Esophagus muscularis mucosa (tissue), 4 donors: ENCODE results near the gene SLC30A10.

Source experiments
- EP300 ChIP-seq: sonication (generic); formaldehyde crosslinking; IDR thresholded peaks from one replicate; pipeline ENCODE4 v1.6.1; 2017; ENCODE audit warnings: antibody characterized with exemption
- POLR2A ChIP-seq: fragments of 450-650 bp; IDR thresholded peaks from one replicate; pipeline ENCODE4 v1.6.1; 2017; ENCODE audit warnings: antibody characterized with exemption, moderate library complexity, mild to moderate bottlenecking, low read depth
- TF ChIP-seq, protein P1 (sequence below), 3 experiments: fragments of 200-600 bp in 2 of 3; fragments of 450-650 bp in 1 of 3; sonication (generic) in 2 of 3; IDR thresholded peaks; one replicate each; pipeline ENCODE4 v1.5.1; 2017 to 2019; ENCODE audit warnings: antibody characterized with exemption in 3 of 3, mild to moderate bottlenecking in 2 of 3, moderate library complexity in 1 of 3

- no peak for TF ChIP-seq EP300
- TF ChIP-seq, protein P1, sequence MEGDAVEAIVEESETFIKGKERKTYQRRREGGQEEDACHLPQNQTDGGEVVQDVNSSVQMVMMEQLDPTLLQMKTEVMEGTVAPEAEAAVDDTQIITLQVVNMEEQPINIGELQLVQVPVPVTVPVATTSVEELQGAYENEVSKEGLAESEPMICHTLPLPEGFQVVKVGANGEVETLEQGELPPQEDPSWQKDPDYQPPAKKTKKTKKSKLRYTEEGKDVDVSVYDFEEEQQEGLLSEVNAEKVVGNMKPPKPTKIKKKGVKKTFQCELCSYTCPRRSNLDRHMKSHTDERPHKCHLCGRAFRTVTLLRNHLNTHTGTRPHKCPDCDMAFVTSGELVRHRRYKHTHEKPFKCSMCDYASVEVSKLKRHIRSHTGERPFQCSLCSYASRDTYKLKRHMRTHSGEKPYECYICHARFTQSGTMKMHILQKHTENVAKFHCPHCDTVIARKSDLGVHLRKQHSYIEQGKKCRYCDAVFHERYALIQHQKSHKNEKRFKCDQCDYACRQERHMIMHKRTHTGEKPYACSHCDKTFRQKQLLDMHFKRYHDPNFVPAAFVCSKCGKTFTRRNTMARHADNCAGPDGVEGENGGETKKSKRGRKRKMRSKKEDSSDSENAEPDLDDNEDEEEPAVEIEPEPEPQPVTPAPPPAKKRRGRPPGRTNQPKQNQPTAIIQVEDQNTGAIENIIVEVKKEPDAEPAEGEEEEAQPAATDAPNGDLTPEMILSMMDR (IDR thresholded peaks at IDR 0.05) = no peak
- no peak for TF ChIP-seq POLR2A
Measured at GRCh38 chr1:219973213-219973612, 44.9 kb upstream of the SLC30A10 start.
